CD8-positive, alpha-beta memory T cell (primary cell): ENCODE measurements around the gene MC1R. TPM values are rescaled to one million over a fixed set of nuclear protein-coding genes. Genes with fewer than 3 reads are reported as not detected.

Experiments used
- CTCF ChIA-PET: fragments of 350-600 bp; sonication (Branson Sonifier 250); formaldehyde crosslinking; loops from one replicate; lab custom pipeline; 2021; ENCODE audit warnings: antibody characterized with exemption; lab: Charles Lee
- POLR2A ChIA-PET: fragments of 350-600 bp; sonication (Branson Sonifier 250); formaldehyde crosslinking; loops from one replicate; lab custom pipeline; 2021; ENCODE audit warnings: antibody characterized with exemption; lab: Charles Lee
- DNase-seq, 5 donors: peaks; one replicate each; pipeline versions ENCODE4 v3.0.0 to v3.0.0-alpha.2; 2020 to 2022; ENCODE audit warnings: mixed read lengths in 1 of 5
- H3K27ac ChIP-seq: one replicate; pipeline ENCODE4 v1.7.0; 2013; ENCODE audit warnings: low read depth, mild to moderate bottlenecking, low read length, moderate library complexity
- H3K27me3 ChIP-seq: 2 replicates; pipeline ENCODE4 v1.7.0; 2013; ENCODE audit warnings: low read length, mild to moderate bottlenecking; ENCODE audit not compliant: insufficient read depth, poor library complexity, severe bottlenecking
- H3K36me3 ChIP-seq: 2 replicates; pipeline ENCODE4 v1.7.0; 2013; ENCODE audit warnings: mild to moderate bottlenecking, low read length, moderate library complexity; ENCODE audit not compliant: insufficient read depth
- H3K4me1 ChIP-seq: 2 replicates; pipeline ENCODE4 v1.7.0; 2013; ENCODE audit warnings: mild to moderate bottlenecking, low read length, moderate library complexity; ENCODE audit not compliant: insufficient read depth
- H3K4me3 ChIP-seq: 2 replicates; pipeline ENCODE4 v1.7.0; 2013; ENCODE audit warnings: mild to moderate bottlenecking, low read length
- H3K9me3 ChIP-seq: 2 replicates; pipeline ENCODE4 v1.7.0; 2013; ENCODE audit warnings: mild to moderate bottlenecking, low read length
- H3K27ac Mint-ChIP-seq, 8 donors: one replicate each; pipeline ENCODE4 v1.8.0; 2020 to 2021; ENCODE audit warnings: mixed read lengths in 8 of 8, mild to moderate bottlenecking in 6 of 8, inconsistent platforms in 3 of 8, moderate library complexity in 3 of 8
- H3K27me3 Mint-ChIP-seq, 2 donors: one replicate each; pipeline ENCODE4 v1.8.0; 2020 to 2021; ENCODE audit warnings: mixed read lengths in 2 of 2, mild to moderate bottlenecking in 1 of 2, moderate library complexity in 1 of 2
- H3K36me3 Mint-ChIP-seq, 3 donors: one replicate each; pipeline ENCODE4 v1.8.0; 2020 to 2021; ENCODE audit warnings: mixed read lengths in 3 of 3, inconsistent platforms in 1 of 3, mild to moderate bottlenecking in 1 of 3
- H3K4me1 Mint-ChIP-seq, 3 donors: one replicate each; pipeline ENCODE4 v1.8.0; 2020 to 2021; ENCODE audit warnings: mixed read lengths in 3 of 3, inconsistent platforms in 1 of 3, mild to moderate bottlenecking in 1 of 3
- H3K4me3 Mint-ChIP-seq, 7 donors: one replicate each; pipeline ENCODE4 v1.8.0; 2020 to 2021; ENCODE audit warnings: mixed read lengths in 7 of 7, mild to moderate bottlenecking in 6 of 7, moderate library complexity in 4 of 7, inconsistent platforms in 2 of 7
- H3K9me3 Mint-ChIP-seq, 5 donors: one replicate each; pipeline ENCODE4 v1.8.0; 2020 to 2022; ENCODE audit warnings: mixed read lengths in 5 of 5, mild to moderate bottlenecking in 3 of 5, moderate library complexity in 2 of 5, inconsistent platforms in 1 of 5
- polyA plus RNA-seq: library from polyadenylated mRNA; unstranded; fragments of 300-500 nt; fragmentation: Illumina TruSeq; gene quantifications from one replicate; pipeline ENCODE4 v1.2.3, GENCODE V29; 2021
- total RNA-seq, 2 experiments: library from RNA; stranded (reverse); gene quantifications; one replicate each; pipeline ENCODE4 v1.2.3, GENCODE V29; 2021

MC1R gene
- total and polyA plus RNA-seq, 3 experiments from 2014 or later, result 0.86 to 2.6 (median 1.9) TPM

DNA sequence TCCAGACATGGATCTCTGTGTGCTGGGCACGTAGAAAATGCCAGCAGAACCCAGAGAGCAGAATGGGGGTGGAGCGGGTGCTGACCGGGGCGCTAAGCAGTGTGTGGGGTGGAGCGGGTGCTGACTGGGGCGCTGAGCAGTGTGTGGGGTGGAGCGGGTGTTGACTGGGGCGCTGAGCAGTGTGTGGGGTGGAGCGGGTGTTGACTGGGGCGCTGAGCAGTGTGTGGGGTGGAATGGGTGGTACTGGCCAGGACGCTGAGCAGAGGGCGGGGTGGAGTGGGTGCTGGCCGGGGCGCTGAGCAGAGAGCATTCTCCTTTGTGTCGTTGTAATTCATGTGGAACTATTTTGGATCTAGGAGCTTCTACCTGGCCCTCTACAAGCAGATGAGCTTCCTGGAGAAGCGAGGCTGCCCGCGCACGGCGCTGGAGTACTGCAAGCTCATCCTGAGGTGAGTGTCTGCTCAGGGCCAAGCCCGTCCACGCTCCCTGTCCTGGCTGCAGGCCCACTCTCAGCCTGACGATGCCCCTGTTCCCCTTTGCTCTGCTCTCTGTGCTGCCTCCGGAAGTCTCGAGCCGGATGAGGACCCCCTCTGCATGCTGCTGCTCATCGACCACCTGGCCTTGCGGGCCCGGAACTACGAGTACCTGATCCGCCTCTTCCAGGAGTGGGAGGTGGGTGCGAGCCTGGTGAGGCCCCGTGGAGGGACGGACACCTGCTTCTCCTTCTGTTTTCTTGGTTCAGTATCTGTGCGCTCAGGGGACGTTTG is 20.3 kb upstream of the MC1R start:
- POLR2A ChIA-PET, result interaction anchor here (0.5 kb wide), 1 partner anchor 11 kb away, joined by 5 read pairs; no protein-coding TSS in a partner anchor
- Mint-ChIP-seq H3K4me1 (peaks cover 0 to 2% (median 0%) of the 10 kb centered on the region in 3 donors), H3K4me3 (peak overlapping the region in 1 of 7 donors; percentile 70), H3K27me3 (no peaks in the 10 kb centered on the region), H3K27ac (peak overlapping the region in 2 of 8 donors; percentile 37 to 85), H3K9me3 (no peaks in the 10 kb centered on the region), H3K36me3 (peaks cover 5 to 76% (median 13%) of the 10 kb centered on the region in 3 donors)
- DNase-seq, result no peak
- peaks cover 45% of the 10 kb centered on the region for H3K36me3 ChIP-seq
- H3K27me3 ChIP-seq, result no peaks in the 10 kb centered on the region
- no peak overlapping the region for H3K4me3 ChIP-seq
- H3K9me3 ChIP-seq, result no peaks in the 10 kb centered on the region
- H3K4me1 ChIP-seq, result no peaks in the 10 kb centered on the region
- CTCF ChIA-PET, result interaction anchor here (1.0 kb wide), 1 partner anchor 12 kb away, joined by 4 read pairs; no protein-coding TSS in a partner anchor
- H3K27ac ChIP-seq, result no peak overlapping the region

DNA sequence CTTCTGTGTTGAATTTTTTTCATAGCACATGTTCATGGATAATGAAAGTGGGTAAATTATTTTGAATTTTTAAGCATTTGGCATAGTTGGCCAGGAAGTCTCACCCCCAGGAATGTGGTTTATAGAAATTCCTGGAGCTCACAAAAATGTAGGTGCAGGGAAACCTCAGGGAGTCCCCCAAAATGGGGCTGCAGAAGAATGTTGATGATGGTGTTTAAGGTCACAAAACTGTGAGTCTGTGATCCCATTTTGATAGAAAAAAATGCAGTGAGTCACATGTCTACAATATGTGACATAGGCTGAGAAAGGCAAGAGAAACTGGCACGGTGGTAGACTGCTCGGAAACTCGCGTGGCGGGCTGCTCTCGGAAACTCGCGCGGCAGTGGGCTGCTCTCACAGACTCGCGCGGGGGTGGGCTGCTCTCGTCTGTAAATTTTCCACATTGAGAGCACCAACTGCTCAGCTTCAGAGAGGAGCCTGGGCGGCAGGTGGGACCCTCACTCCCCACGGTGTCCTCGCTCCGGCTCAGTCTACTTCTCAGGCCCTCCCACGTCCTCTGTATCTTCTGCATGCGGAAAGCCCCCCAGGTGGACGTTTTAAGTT is 18.7 kb upstream of the MC1R start:
- H3K4me1 ChIP-seq, result no peaks in the 10 kb centered on the region
- H3K27me3 ChIP-seq, result no peaks in the 10 kb centered on the region
- ChIA-PET POLR2A (no interaction called here), CTCF (no interaction called here)
- Mint-ChIP-seq H3K36me3 (peaks cover 5 to 77% (median 13%) of the 10 kb centered on the region in 3 donors), H3K4me3 (no peak overlapping the region), H3K4me1 (peaks cover 0 to 2% (median 0%) of the 10 kb centered on the region in 3 donors), H3K27me3 (no peaks in the 10 kb centered on the region), H3K9me3 (no peaks in the 10 kb centered on the region), H3K27ac (peak overlapping the region in 1 of 8 donors; percentile 12)
- no peaks in the 10 kb centered on the region for H3K9me3 ChIP-seq
- DNase-seq, result no peak
- no peak overlapping the region for H3K27ac ChIP-seq
- H3K36me3 ChIP-seq, result peaks cover 42% of the 10 kb centered on the region
- no peak overlapping the region for H3K4me3 ChIP-seq

DNA sequence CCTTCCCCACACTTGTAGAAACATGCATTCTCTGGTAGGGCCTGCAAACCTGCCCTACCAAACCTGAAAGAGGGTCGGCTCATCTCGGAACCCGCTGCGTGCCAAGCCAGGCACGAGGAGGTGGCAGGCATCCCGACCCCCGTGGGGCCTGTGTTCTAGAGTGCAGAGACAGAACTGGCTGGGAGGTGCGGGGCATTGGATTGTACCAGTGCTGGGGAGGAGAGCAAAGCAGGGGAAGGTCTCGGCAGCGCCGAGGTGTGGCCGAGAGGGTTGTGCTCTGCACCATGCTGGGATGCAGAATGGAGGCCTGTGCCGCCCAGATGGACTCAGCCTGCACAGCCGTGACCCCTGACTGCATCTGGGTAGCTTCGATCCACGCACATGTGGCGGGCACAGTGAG is 17.8 kb upstream of the MC1R start:
- Histone ChIP-seq H3K36me3 (peaks cover 36% of the 10 kb centered on the region), H3K9me3 (no peaks in the 10 kb centered on the region), H3K27me3 (no peaks in the 10 kb centered on the region), H3K4me3 (no peak overlapping the region), H3K4me1 (no peaks in the 10 kb centered on the region), H3K27ac (no peak overlapping the region)
- Mint-ChIP-seq H3K4me1 (peaks cover 0 to 2% (median 0%) of the 10 kb centered on the region in 3 donors), H3K36me3 (peaks cover 5 to 77% (median 11%) of the 10 kb centered on the region in 3 donors), H3K4me3 (no peak overlapping the region), H3K9me3 (no peaks in the 10 kb centered on the region), H3K27me3 (no peaks in the 10 kb centered on the region), H3K27ac (no peak overlapping the region)
- ChIA-PET POLR2A (interaction anchor here (0.5 kb wide), 1 partner anchor 8 kb away, joined by 3 read pairs; no protein-coding TSS in a partner anchor), CTCF (interaction anchor here (0.8 kb wide), 1 partner anchor 9 kb away, joined by 3 read pairs; no protein-coding TSS in a partner anchor)
- no peak for DNase-seq

DNA sequence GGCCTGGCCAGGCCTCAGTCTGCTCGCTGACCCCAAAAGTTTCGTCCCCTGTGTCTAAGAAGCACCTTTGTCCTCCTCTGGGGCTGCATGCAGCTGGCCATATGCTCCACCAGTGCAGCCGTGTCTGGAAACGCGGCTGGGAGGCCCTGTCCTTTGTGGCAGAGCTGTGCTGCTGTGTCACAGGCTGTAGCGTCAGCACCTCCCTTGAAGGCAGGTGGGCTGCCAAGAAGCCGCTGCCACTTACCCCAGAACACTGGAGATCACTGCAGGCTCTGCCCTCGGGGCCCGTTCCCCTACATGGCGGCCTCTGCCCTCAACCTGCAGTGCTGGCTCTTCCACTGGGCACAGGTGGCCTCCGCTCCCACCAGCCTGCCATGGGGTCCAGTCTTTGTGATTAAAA is 15.7 kb upstream of the MC1R start:
- no peaks in the 10 kb centered on the region for H3K9me3 Mint-ChIP-seq
- DNase-seq, result no peak
- H3K4me3 Mint-ChIP-seq, result no peak overlapping the region
- peaks cover 0 to 5% (median 2%) of the 10 kb centered on the region in 3 donors for H3K4me1 Mint-ChIP-seq
- H3K27ac ChIP-seq, result no peak overlapping the region
- no peak overlapping the region for H3K27ac Mint-ChIP-seq
- H3K36me3 Mint-ChIP-seq, result peaks cover 5 to 73% (median 11%) of the 10 kb centered on the region in 3 donors
- ChIA-PET POLR2A (no interaction called here), CTCF (interaction anchor here (0.8 kb wide), 1 partner anchor 30 kb away, joined by 4 read pairs; the partner anchor contains the start of gene TCF25)
- no peaks in the 10 kb centered on the region for H3K27me3 Mint-ChIP-seq
- H3K27me3 ChIP-seq, result no peaks in the 10 kb centered on the region
- no peaks in the 10 kb centered on the region for H3K9me3 ChIP-seq
- peaks cover 34% of the 10 kb centered on the region for H3K36me3 ChIP-seq
- no peaks in the 10 kb centered on the region for H3K4me1 ChIP-seq
- no peak overlapping the region for H3K4me3 ChIP-seq

DNA sequence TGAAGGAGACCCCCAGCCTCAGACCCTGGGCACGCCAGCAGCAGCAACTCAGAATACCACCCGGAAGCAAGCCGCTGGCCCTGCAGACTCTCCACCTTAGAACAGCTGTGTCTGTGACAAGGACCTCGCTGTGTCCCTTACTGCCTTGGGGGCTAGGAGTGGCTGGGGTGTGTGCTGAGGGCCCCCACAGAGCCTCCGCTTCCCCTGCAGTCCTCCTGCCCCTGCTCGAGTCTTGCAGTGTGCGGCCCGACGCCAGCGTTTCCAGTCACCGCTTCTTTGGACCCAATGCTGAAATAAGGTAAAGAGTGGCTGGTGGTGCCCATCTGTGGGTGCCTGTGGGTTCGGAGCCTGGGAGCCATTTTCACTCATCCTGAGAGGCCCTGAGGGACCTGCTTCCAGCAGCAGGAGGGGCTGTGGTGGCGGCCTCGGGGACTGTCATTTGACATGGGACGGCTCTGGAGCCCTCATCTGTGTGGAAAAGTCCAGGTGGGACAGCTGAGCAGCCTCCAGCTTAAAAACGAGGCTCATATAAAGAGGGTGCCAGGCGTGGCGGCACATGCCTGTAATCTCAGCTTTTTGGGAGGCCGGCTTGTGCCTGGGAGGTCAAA is 14.7 kb upstream of the MC1R start:
- no peak overlapping the region for H3K4me3 ChIP-seq
- no peaks in the 10 kb centered on the region for H3K27me3 Mint-ChIP-seq
- peaks cover 2 to 67% (median 6%) of the 10 kb centered on the region in 3 donors for H3K36me3 Mint-ChIP-seq
- H3K4me3 Mint-ChIP-seq, result no peak overlapping the region
- H3K9me3 Mint-ChIP-seq, result no peaks in the 10 kb centered on the region
- DNase-seq, result no peak
- CTCF ChIA-PET, result no interaction called here
- H3K27ac Mint-ChIP-seq, result no peak overlapping the region
- no peaks in the 10 kb centered on the region for H3K4me1 ChIP-seq
- no peak overlapping the region for H3K27ac ChIP-seq
- H3K4me1 Mint-ChIP-seq, result peaks cover 0 to 5% (median 2%) of the 10 kb centered on the region in 3 donors
- no peaks in the 10 kb centered on the region for H3K27me3 ChIP-seq
- H3K9me3 ChIP-seq, result no peaks in the 10 kb centered on the region
- POLR2A ChIA-PET, result no interaction called here
- peaks cover 24% of the 10 kb centered on the region for H3K36me3 ChIP-seq

DNA sequence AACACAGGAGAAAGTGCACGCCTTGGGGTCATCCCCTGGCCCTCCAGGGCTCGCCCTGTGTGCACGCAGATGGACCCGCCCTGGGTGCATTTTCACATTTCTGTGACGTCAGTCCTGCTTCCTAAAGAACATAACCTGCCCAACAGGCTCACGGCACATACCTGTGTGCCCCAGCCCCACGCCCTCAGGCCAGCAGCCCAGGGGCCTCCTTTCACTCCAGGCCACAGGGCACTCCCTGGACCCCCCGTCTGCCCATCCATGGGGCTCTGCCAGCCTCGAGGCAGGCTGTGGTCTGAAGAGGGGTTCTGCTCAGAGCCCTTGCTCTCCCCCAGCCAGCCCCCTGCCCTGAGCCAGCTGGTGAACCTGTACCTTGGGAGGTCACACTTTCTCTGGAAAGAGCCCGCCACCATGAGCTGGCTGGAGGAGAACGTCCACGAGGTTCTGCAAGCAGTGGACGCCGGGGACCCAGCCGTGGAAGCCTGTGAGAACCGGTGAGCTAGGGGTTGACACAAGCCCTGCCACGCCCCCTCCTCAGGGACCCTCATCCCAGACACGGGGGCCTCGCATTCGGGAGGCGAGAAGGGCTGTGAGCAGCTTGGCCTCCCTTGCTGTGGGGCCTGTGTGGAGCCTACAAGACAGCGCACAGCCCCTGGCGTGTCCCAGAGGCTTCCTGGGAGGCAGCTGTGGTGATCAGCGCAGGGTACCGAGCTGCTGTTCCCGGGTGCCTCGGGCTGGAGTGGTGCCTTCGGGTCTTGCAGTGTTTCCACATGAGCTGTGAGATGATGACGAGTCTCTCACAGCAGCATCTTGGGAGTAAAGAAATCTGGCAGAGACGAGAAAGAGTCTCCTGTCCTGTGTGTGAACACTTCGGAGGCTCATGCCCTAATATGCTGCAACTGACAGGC is 13.8 kb upstream of the MC1R start:
- H3K9me3 Mint-ChIP-seq, result no peaks in the 10 kb centered on the region
- H3K4me3 Mint-ChIP-seq, result no peak overlapping the region
- Histone ChIP-seq H3K27me3 (no peaks in the 10 kb centered on the region), H3K27ac (no peak overlapping the region), H3K4me3 (no peak overlapping the region), H3K4me1 (peaks cover 3% of the 10 kb centered on the region), H3K36me3 (peaks cover 21% of the 10 kb centered on the region), H3K9me3 (no peaks in the 10 kb centered on the region)
- no peaks in the 10 kb centered on the region for H3K27me3 Mint-ChIP-seq
- peaks cover 0 to 9% (median under 1%) of the 10 kb centered on the region in 3 donors for H3K4me1 Mint-ChIP-seq
- peaks cover 0 to 67% (median 1%) of the 10 kb centered on the region in 3 donors for H3K36me3 Mint-ChIP-seq
- DNase-seq, result no peak
- ChIA-PET POLR2A (no interaction called here), CTCF (interaction anchor here (1.2 kb wide), 1 partner anchor 45 kb away, joined by 3 read pairs; no protein-coding TSS in a partner anchor)
- H3K27ac Mint-ChIP-seq, result no peak overlapping the region

DNA sequence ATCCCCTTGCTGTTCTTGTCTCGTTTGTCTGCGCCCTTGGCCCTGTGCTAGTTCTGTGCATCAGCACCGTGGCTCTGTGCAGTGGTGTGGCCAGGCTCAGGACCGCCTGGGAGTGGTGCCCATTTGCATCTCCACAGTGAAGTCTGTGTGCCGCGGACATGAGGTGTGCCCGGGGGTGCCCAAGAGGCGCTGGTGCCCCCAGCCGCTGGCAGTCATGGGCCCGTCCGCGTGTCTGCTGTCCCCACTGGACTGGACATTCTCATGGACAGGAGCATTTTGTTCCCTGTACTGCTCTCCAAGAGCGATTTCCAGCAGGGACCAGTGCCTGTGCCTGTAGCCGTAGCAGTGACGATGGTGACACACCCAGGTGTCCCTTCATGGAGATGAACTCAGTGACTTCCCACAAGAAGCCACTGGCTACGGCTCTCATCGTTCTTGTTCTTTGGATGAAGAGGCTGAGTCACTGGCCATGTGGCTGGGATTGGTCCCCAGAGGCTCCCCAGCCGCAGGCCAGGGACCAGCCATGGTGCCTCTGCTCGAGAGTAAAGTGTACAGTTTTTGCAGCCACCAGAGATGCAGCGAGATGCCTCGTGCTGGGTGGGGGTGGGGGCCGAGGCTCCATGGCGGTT is 13.0 kb upstream of the MC1R start:
- H3K36me3 ChIP-seq, result peaks cover 15% of the 10 kb centered on the region
- no peak overlapping the region for H3K4me3 ChIP-seq
- POLR2A ChIA-PET, result no interaction called here
- peaks cover 0 to 66% (median 2%) of the 10 kb centered on the region in 3 donors for H3K36me3 Mint-ChIP-seq
- H3K27me3 ChIP-seq, result no peaks in the 10 kb centered on the region
- H3K9me3 Mint-ChIP-seq, result no peaks in the 10 kb centered on the region
- peaks cover 6% of the 10 kb centered on the region for H3K4me1 ChIP-seq
- no peaks in the 10 kb centered on the region for H3K9me3 ChIP-seq
- H3K4me3 Mint-ChIP-seq, result no peak overlapping the region
- no peak overlapping the region for H3K27ac ChIP-seq
- CTCF ChIA-PET, result interaction anchor here (1.2 kb wide), 1 partner anchor 45 kb away, joined by 3 read pairs; no protein-coding TSS in a partner anchor
- H3K27me3 Mint-ChIP-seq, result no peaks in the 10 kb centered on the region
- DNase-seq, result no peak
- H3K27ac Mint-ChIP-seq, result no peak overlapping the region
- peaks cover 0 to 16% (median 4%) of the 10 kb centered on the region in 3 donors for H3K4me1 Mint-ChIP-seq
